GM12878 (cell line): Measurements from ENCODE around the gene MYOM1. TPM values are rescaled to one million over a fixed set of nuclear protein-coding genes. Genes with fewer than 3 reads are reported as not detected.
A peak's percentile ranks its signal among the peaks of the same experiment; 100 is the strongest.

Experiments used
- ASH2L ChIP-seq: fragments of 300-600, 200-600 bp; sonication (generic); IDR thresholded peaks from 2 replicates; pipeline ENCODE4 v1.6.1; 2017; ENCODE audit warnings: low read depth, mild to moderate bottlenecking, borderline replicate concordance
- BMI1 ChIP-seq: fragments of 450-650 bp; IDR thresholded peaks from 2 replicates; pipeline ENCODE4 v1.6.1; 2016; ENCODE audit warnings: mild to moderate bottlenecking, moderate library complexity, borderline replicate concordance
- CUX1 ChIP-seq: IDR thresholded peaks from 2 replicates; pipeline ENCODE4 v1.6.1; 2012; ENCODE audit warnings: improper control_type of control experiment, low read depth, low read length; ENCODE audit not compliant: insufficient replicate concordance
- ELK1 ChIP-seq: IDR thresholded peaks from 2 replicates; pipeline ENCODE4 v1.6.1; 2012; ENCODE audit warnings: low read depth, low read length, improper control_type of control experiment
- EP300 ChIP-seq, 2 experiments: fragments of 150-350 bp in 1 of 2; IDR thresholded peaks; 2 replicates each; pipeline ENCODE4 v1.6.1; 2011 to 2012; ENCODE audit warnings: low read depth in 2 of 2, low read length in 2 of 2, borderline replicate concordance in 1 of 2, improper control_type of control experiment in 1 of 2, inconsistent platforms in 1 of 2; ENCODE audit not compliant: control insufficient read depth in 1 of 2
- ETV6 ChIP-seq, 2 experiments: fragments of 450-650 bp in 1 of 2; IDR thresholded peaks in 1 of 2; conservative IDR thresholded peaks in 1 of 2; 2 replicates each; pipeline ENCODE4 v1.6.1; 2014; ENCODE audit warnings: antibody characterized with exemption in 1 of 2, borderline replicate concordance in 1 of 2, low read depth in 1 of 2, mild to moderate bottlenecking in 1 of 2, moderate library complexity in 1 of 2
- FOS ChIP-seq: IDR thresholded peaks from 3 replicates; pipeline ENCODE4 v1.6.1; 2011; ENCODE audit warnings: borderline replicate concordance; ENCODE audit not compliant: insufficient read length; ENCODE audit errors: extremely low read depth
- HCFC1 ChIP-seq: fragments of 150-350 bp; IDR thresholded peaks from 2 replicates; pipeline ENCODE4 v1.6.1; 2014; ENCODE audit warnings: low read length
- KAT2A ChIP-seq: conservative IDR thresholded peaks from 2 replicates; pipeline ENCODE4 v1.6.1; 2011; ENCODE audit warnings: low read depth, low read length; ENCODE audit not compliant: control insufficient read depth
- KLF5 ChIP-seq: fragments of 450-650 bp; IDR thresholded peaks from 2 replicates; pipeline ENCODE4 v1.6.1; 2014; ENCODE audit warnings: mild to moderate bottlenecking; ENCODE audit not compliant: partially characterized antibody
- MAX ChIP-seq: IDR thresholded peaks from 2 replicates; pipeline ENCODE4 v1.6.1; 2012; ENCODE audit warnings: low read depth, low read length, improper control_type of control experiment
- POLR2AphosphoS2 ChIP-seq: IDR thresholded peaks from 2 replicates; pipeline ENCODE4 v1.6.1; 2011; ENCODE audit warnings: low read depth, mild to moderate bottlenecking, low read length, improper control_type of control experiment, moderate library complexity
- RAD51 ChIP-seq: fragments of 450-650 bp; IDR thresholded peaks from 2 replicates; pipeline ENCODE4 v1.6.1; 2016; ENCODE audit warnings: moderate library complexity, mild to moderate bottlenecking, inconsistent platforms
- RCOR1 ChIP-seq: conservative IDR thresholded peaks from 2 replicates; pipeline ENCODE4 v1.6.1; 2012; ENCODE audit warnings: low read depth, low read length, improper control_type of control experiment
- RUNX3 ChIP-seq: IDR thresholded peaks from 2 replicates; pipeline ENCODE4 v1.6.1; 2012; ENCODE audit warnings: low read length, inconsistent platforms
- SMAD5 ChIP-seq: IDR thresholded peaks from 2 replicates; pipeline ENCODE4 v1.6.1; 2016; ENCODE audit warnings: antibody characterized with exemption, low read depth
- SMARCA5 ChIP-seq: fragments of 450-650 bp; IDR thresholded peaks from 2 replicates; pipeline ENCODE4 v1.6.1; 2017; ENCODE audit warnings: mild to moderate bottlenecking
- SREBF1 ChIP-seq: IDR thresholded peaks from 2 replicates; pipeline ENCODE4 v1.6.1; 2012; ENCODE audit warnings: mild to moderate bottlenecking, low read length
- STAT1 ChIP-seq: fragments of 450-650 bp; conservative IDR thresholded peaks from 2 replicates; pipeline ENCODE4 v1.6.1; 2014; ENCODE audit warnings: antibody characterized with exemption, mild to moderate bottlenecking
- TAF1 ChIP-seq: IDR thresholded peaks from 2 replicates; pipeline ENCODE4 v1.6.1; 2011; ENCODE audit warnings: mild to moderate bottlenecking, low read depth, low read length, borderline replicate concordance
- TARDBP ChIP-seq: IDR thresholded peaks from 2 replicates; pipeline ENCODE4 v1.6.1; 2016; ENCODE audit warnings: borderline replicate concordance
- YY1 ChIP-seq: IDR thresholded peaks from 2 replicates; pipeline ENCODE4 v1.6.1; 2011; ENCODE audit warnings: low read depth, mild to moderate bottlenecking, low read length
- ZNF207 ChIP-seq: fragments of 450-650 bp; IDR thresholded peaks from 2 replicates; pipeline ENCODE4 v1.6.1; 2014; ENCODE audit warnings: antibody characterized with exemption, mild to moderate bottlenecking, borderline replicate concordance
- ZNF384 ChIP-seq: IDR thresholded peaks from 2 replicates; pipeline ENCODE4 v1.6.1; 2012; ENCODE audit warnings: low read depth, mild to moderate bottlenecking, low read length, improper control_type of control experiment, borderline replicate concordance
- polyA plus RNA-seq, 11 experiments: library from polyadenylated mRNA; depleted of rRNA in 4 of 11; unstranded in 6 of 11; stranded (reverse) in 5 of 11; fragments of >200 nt; fragmentation: Nextera tagmentation in 4 of 11; fragmentation: Illumina TruSeq in 1 of 11; extraction: Ambion mirVana in 4 of 11; extraction: Trizol in 1 of 11; gene quantifications; 1 replicate in 1 of 11; 2 replicates in 10 of 11; pipeline versions ENCODE4 v1.2.1 to v1.2.3, GENCODE V29; 2011 to 2016; ENCODE audit warnings: inconsistent platforms in 2 of 11, missing spikeins in 2 of 11, low read depth in 1 of 11
- total RNA-seq, 4 experiments: library from RNA; depleted of rRNA in 3 of 4; stranded (reverse); fragments of >200 nt in 3 of 4; fragmentation: Illumina TruSeq in 1 of 4; extraction: Trizol in 1 of 4; gene quantifications; 2 replicates each; pipeline versions ENCODE4 v1.2.1 to v1.2.3, GENCODE V29; 2013 to 2021

Gene MYOM1
- total and polyA plus RNA-seq, 10 of the 15 experiments (the other 5 are each of a cell fraction or from before 2014, with no cell fraction given) = 0.06 to 1.0 (median 0.57) TPM

GRCh38 chr18:3247240-3248061 lies 27.7 kb upstream of the MYOM1 start, which contains the start of gene MYL12A (continued):
- no peak for TF ChIP-seq ZNF384
- peak; percentile 95 for TF ChIP-seq RAD51
- TF ChIP-seq BMI1 = no peak
- TF ChIP-seq POLR2AphosphoS2 = peak; percentile 93
- no peak for TF ChIP-seq KAT2A
- no peak; the same call in 1 of the 2 replicates for TF ChIP-seq YY1
- 0 out of 2 replicates have a peak, but pooled peaks have one; percentile 11 for TF ChIP-seq RCOR1
- TF ChIP-seq SREBF1 = peak; percentile 97
- TF ChIP-seq ASH2L = no peak
- TF ChIP-seq HCFC1 = peak; percentile 45
- peak; percentile 42; the same call in 1 of the 2 replicates for TF ChIP-seq TARDBP
- TF ChIP-seq ETV6 (conservative IDR thresholded peaks at IDR 0.05 in 1 of 2, IDR thresholded peaks at IDR 0.05 in 1 of 2; ENCODE audit: borderline replicate concordance in 1 of 2, low read depth in 1 of 2) = peak; percentile 49 to 98; a peak in 3 of 4 replicates
- TF ChIP-seq MAX = peak; percentile 96
- TF ChIP-seq ELK1 = peak; percentile 95
- TF ChIP-seq RUNX3 = peak; percentile 100
- TF ChIP-seq EP300 (IDR thresholded peaks at IDR 0.05; ENCODE audit: borderline replicate concordance in 1 of 2, control insufficient read depth in 1 of 2, low read depth in 2 of 2, low read length in 2 of 2) = peak; percentile 7 to 74; a peak in 2 of 4 replicates
- no peak for TF ChIP-seq CUX1
- peak; percentile 98 for TF ChIP-seq SMAD5
- peak; percentile 98 for TF ChIP-seq TAF1
- 0 out of 2 replicates have a peak, but pooled peaks have one; percentile 51 for TF ChIP-seq SMARCA5
- peak; percentile 99 for TF ChIP-seq KLF5
- no peak for TF ChIP-seq FOS
- TF ChIP-seq STAT1 = no peak; the same call in 1 of the 2 replicates
- TF ChIP-seq ZNF207 = peak; percentile 96
